ENCODE results near the gene PLS1.

The PLS1 gene

DNA sequence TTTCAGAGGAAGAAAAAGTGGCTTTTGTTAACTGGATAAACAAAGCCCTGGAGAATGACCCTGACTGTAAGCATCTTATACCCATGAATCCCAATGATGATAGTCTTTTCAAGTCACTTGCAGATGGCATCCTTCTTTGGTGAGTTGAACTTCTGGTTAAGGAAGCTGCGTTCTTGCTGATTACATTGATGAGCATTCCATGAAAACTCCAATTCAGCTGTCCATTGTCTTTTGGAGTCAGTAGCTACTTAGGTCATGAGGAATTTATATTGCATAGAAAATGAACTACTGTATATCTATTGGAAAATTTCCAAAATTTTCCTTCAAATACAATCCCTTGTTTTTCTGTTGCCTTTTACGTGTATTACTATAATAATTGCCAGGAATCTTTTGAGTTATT lies 80.0 kb downstream of the PLS1 start:
- TF ChIP-seq, protein P1, sequence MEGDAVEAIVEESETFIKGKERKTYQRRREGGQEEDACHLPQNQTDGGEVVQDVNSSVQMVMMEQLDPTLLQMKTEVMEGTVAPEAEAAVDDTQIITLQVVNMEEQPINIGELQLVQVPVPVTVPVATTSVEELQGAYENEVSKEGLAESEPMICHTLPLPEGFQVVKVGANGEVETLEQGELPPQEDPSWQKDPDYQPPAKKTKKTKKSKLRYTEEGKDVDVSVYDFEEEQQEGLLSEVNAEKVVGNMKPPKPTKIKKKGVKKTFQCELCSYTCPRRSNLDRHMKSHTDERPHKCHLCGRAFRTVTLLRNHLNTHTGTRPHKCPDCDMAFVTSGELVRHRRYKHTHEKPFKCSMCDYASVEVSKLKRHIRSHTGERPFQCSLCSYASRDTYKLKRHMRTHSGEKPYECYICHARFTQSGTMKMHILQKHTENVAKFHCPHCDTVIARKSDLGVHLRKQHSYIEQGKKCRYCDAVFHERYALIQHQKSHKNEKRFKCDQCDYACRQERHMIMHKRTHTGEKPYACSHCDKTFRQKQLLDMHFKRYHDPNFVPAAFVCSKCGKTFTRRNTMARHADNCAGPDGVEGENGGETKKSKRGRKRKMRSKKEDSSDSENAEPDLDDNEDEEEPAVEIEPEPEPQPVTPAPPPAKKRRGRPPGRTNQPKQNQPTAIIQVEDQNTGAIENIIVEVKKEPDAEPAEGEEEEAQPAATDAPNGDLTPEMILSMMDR (conservative IDR thresholded peaks at IDR 0.05) = no peak
- no peak overlapping the region for H3K27ac ChIP-seq

DNA sequence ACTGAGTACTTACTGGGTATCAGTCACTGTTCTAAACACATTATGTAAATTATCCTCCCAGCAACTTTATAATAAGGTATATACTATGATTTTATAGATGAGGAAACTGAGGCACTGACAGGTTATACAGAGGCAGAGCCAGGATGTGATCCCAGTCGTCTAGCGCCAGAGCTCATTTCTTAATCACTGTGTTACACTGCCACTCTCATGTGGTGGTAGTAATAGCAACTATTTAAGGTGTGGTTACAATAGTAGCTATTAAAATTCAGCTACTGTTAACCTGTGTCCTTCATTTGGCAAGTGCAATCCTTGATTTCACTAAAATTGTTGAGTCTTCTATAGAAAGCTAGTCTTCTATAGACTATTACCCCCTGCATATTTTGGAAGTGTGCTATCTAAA lies 84.5 kb downstream of the PLS1 start:
- H3K27ac ChIP-seq = no peak overlapping the region
- TF ChIP-seq, protein P1 (conservative IDR thresholded peaks at IDR 0.05) = peak; percentile 24

DNA sequence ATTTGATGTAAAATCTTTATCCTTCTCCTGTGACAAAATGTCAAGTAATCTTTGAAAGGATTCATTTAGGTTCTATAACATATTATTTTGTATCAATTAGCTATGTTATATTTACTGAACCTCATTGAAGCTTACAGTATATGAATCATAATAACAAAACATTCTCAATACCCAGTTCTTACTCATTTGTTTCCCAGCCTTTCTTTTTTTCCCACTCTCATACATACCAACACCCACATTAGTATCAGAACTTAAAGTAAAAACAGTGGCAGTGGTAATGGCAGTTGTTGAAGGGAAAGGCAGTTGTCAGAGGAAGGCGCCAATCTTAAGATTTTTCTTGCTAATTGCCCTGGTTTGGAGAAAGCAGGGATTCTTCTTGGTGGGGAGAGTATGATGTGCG lies 94.4 kb downstream of the PLS1 start:
- TF ChIP-seq, protein P1 (conservative IDR thresholded peaks at IDR 0.05) = no peak
- H3K27ac ChIP-seq = no peak overlapping the region

DNA sequence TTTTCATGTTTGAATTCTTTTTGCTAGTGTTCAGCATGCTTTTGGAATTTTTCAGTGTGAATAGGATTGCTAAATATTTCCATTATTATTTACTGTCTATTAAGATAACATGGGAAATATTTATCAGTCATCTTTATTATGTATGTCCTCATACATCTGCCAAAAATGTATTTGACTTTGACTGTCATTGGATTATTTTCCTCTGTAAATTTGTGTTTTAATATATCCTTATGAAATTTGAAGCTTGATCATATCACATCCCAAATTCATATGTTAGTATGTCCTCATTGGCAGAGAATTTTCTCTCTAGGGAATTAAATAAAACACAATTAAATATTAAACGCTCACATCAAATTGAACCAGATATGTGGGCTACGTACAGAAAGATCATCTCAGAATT lies 95.3 kb downstream of the PLS1 start:
- TF ChIP-seq, protein P1 (conservative IDR thresholded peaks at IDR 0.05) = no peak
- H3K27ac ChIP-seq = peak overlapping the region; percentile 34; the same call in 1 of the 2 replicates

DNA sequence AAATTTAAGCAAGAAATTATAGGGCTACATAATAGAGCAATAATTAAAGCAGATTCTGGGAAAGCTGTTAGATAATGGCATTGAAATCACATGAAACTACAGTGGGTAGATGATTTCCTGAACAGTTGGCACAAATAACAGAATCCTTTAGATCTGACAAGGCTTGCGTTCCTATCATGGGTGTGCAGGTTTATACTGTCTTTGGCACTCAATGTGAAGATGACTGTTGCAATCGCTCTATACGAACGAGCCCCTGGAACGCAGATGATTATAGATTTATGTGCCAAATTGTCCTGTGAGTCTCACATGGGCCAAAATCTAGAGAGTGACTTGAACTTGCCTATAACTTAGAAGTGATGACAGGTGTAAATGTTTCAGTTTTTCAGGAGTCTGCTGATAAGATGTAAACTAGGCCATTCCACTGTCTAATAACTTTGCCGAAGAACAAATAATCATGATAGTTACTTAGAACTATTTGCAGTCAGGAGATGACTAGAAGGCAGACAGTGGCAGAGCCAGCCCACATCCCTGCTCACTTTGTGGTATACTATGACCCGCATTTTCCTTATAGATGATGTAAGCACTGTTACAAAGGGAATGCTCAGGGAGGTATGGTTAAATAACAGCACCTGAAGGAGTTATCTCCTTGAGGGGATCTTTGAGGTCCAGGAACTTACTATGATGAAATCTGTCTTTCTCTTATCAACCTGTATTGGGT lies 97.1 kb downstream of the PLS1 start:
- H3K27ac ChIP-seq = no peak overlapping the region
- TF ChIP-seq, protein P1 (conservative IDR thresholded peaks at IDR 0.05) = no peak

DNA sequence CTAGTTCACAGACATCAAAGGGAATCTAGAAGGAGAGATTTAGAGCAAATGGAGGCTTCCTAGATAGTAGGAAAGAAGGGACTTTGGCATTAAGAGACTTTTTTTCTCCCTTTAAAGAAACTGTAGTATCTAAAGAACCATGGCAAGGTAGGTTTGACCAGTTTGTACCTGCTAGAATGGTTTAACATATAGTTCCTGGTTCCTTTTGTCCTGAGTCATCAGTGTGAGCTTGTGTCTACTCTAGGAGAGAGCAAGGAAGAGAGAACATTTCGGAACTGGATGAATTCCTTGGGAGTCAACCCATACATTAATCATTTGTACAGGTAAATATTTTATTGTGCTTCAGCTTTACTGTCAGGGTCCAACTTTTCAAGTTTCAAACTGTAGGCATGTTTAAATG lies 98.0 kb downstream of the PLS1 start:
- no peak overlapping the region for H3K27ac ChIP-seq
- TF ChIP-seq, protein P1 (conservative IDR thresholded peaks at IDR 0.05) = no peak

DNA sequence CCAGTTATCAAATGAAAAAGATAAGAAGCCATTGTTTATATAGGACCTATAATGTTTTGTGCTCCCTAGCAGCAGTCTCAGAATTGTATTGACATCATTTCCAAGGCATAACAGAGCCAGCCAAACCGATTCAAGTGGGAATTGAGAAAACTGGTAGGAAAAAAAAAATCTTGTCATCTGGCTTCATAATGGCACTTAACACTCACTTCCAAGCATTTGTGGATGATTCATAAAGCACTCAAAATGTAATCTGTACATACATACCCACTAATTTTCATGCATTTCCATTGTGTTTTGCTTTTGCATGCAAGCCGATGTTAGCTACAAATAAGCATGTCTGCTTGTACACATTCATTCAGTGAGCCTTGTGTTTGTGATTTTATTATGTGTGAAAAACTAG lies 109.0 kb downstream of the PLS1 start:
- TF ChIP-seq, protein P1 (conservative IDR thresholded peaks at IDR 0.05) = no peak
- no peak overlapping the region for H3K27ac ChIP-seq
